Ishikawa (cell line): ENCODE results near the gene RUFY3.

ENCODE experiments used
- CEBPB ChIP-seq: IDR thresholded peaks from 2 replicates; pipeline ENCODE4 v1.6.1; 2012
- EGR1 ChIP-seq: IDR thresholded peaks from 2 replicates; pipeline ENCODE4 v1.6.1; 2012
- EP300 ChIP-seq: IDR thresholded peaks from 2 replicates; pipeline ENCODE4 v1.6.1; 2012; ENCODE audit warnings: borderline replicate concordance
- NFIC ChIP-seq: IDR thresholded peaks from 2 replicates; pipeline ENCODE4 v1.6.1; 2012
- REST ChIP-seq: IDR thresholded peaks from 2 replicates; pipeline ENCODE4 v1.6.1; 2012; ENCODE audit warnings: low read depth, mild to moderate bottlenecking
- TAF1 ChIP-seq: IDR thresholded peaks from 2 replicates; pipeline ENCODE4 v1.6.1; 2012; ENCODE audit warnings: low read depth, mild to moderate bottlenecking
- TCF12 ChIP-seq: IDR thresholded peaks from 2 replicates; pipeline ENCODE4 v1.6.1; 2012; ENCODE audit warnings: low read depth
- TEAD4 ChIP-seq: IDR thresholded peaks from 2 replicates; pipeline ENCODE4 v1.6.1; 2012
- YY1 ChIP-seq: IDR thresholded peaks from 2 replicates; pipeline ENCODE4 v1.6.1; 2012; ENCODE audit warnings: low read depth

GRCh38 chr4:70749313-70749712 is 27.5 kb downstream of the RUFY3 start:
- TF ChIP-seq TAF1: no peak
- no peak for TF ChIP-seq REST
- no peak for TF ChIP-seq YY1
- no peak for TF ChIP-seq NFIC
- no peak for TF ChIP-seq TCF12
- no peak for TF ChIP-seq EGR1
- TF ChIP-seq TEAD4: no peak
- no peak for TF ChIP-seq CEBPB
- no peak for TF ChIP-seq EP300
